Left colon (tissue), 2 donors: ENCODE results near the gene EEFSEC. TPM values are rescaled to one million over a fixed set of nuclear protein-coding genes. Genes with fewer than 3 reads are reported as not detected.
A peak's percentile ranks its signal among the peaks of the same experiment; 100 is the strongest.

Experiments
- ATAC-seq: fragments of 200-7000 bp; cut with Tn5 transposase; one replicate; pipeline ENCODE4 v1.9.1; 2020; ENCODE audit warnings: mild to moderate bottlenecking, moderate library complexity
- DNase-seq, 2 donors: peaks; one replicate each; pipeline ENCODE4 v3.0.0-alpha.2; 2020
- intact Hi-C, 2 donors: fragments of 100-400 bp; cut with DNase I in 1 of 2; cut with micrococcal nuclease in 1 of 2; formaldehyde crosslinking; loops; one replicate each; pipeline versions ENCODE4 v1.11.2 to v1.14.0; 2022; cut with DNase I, micrococcal nuclease
- total RNA-seq, 2 donors: library from RNA; stranded (reverse); fragmentation: NEBNext Ultra II Directional; extraction: Animal tissue kit (Norgen Biotek cat#: 25700); gene quantifications; one replicate each; pipeline ENCODE4 v1.2.1, GENCODE V29; 2021
- donor health status: DM: no; HTN: no; CAD: no.
- donor health status: DM: yes; HTN: yes; CAD: no.

Gene EEFSEC
- total RNA-seq, 2 donors from 2014 or later: 7.3 to 10.5 TPM

DNA sequence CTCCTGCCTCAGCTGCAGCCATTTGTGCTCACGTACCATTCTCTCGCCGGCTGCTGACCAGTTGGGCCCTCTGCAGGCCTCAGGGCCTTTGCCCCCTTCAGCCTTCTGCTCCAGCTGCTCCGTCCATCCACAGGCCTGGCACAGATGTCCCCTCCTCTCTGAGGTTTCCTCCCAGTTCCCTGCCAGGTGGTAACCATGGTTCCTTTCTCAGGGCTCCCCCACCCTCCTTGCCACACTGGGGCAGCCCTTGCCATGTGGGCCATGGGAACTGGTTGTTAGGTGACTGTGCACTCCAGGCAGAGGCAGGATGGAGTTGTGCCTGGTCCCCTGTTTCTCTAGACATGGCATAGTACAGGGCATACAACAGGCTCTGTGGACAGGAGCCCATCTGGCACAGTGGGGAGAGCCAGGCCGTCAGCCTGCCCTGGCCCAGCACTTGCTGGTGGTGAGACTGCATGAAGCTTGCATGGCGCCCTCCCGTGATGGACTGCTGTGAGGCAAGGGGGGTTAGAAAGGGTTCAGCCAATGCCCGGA lies 164.5 kb downstream of the EEFSEC start:
- no peak for DNase-seq
- no peak for ATAC-seq
- intact Hi-C loops: no loop called here

GRCh38 chr3:128318275-128318941 lies 165.1 kb downstream of the EEFSEC start:
- DNase-seq (no peak), ATAC-seq (no peak)
- intact Hi-C loops: no loop called here

DNA sequence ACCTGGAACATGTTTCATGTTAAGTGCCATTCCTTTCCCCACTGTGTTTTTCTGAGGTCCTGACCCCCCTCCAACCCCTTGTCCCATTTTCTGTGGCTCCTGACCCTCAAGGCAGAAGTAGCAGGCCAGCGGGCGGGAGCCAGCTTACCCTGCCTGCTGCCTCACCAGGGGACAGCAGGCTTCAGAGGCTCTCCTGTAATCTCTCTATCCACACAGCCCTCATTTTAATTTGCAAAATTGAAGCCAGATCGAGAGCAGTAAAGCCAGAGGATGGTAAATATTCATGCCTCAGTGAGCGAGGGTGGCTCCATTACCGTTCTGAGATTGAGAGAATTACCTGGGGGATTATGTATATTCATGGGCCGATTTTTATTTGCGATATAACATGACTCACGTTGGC lies 165.8 kb downstream of the EEFSEC start:
- DNase-seq: no peak
- intact Hi-C loops: no loop called here

GRCh38 chr3:128319741-128320141 lies 166.5 kb downstream of the EEFSEC start:
- intact Hi-C loops: no loop called here
- DNase-seq: no peak
- ATAC-seq: no peak

More for the DNA sequence above, 165.8 kb downstream of the EEFSEC start:
- ATAC-seq: no peak

DNA sequence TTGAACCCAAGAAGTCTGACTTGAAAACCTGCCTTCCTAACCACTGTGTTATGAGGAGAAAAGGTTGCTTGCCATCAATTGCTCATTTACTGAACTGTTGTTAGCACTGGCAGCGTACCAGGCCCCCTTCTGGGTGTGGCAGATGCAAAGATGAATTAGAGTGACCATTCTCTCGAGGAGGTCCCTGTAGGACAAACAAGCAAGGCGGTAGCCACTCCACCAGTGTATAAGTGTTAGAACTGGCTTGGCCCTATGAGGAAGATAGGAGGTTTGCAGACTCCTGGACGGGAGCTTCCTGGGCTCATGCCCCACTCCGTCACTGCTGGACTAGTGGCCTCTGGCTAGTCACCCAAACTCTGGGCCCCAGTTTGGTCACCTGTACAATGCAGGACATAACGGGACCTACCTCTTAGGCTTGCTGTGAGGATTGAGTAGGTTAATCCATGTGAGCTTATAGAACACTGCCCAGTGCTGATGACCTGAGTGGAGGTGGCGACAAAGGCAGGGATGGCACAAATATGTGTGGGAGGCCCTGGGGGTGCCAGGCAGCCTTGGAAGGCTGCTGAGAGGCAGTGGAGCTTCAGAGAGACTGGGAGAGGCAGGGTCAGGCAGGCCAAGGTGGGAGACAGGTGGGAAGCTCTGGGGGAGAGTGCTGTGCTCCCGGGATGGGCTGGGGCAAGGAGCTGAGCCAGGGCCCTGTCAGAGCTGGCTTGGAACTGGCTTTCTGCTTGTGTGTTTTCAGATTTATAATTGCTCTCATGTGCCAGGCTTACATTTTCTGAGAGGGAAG lies 167.5 kb downstream of the EEFSEC start:
- intact Hi-C loops: no loop called here
- ATAC-seq (no peak), DNase-seq (peak in 1 of 2 donors; percentile 8)

DNA sequence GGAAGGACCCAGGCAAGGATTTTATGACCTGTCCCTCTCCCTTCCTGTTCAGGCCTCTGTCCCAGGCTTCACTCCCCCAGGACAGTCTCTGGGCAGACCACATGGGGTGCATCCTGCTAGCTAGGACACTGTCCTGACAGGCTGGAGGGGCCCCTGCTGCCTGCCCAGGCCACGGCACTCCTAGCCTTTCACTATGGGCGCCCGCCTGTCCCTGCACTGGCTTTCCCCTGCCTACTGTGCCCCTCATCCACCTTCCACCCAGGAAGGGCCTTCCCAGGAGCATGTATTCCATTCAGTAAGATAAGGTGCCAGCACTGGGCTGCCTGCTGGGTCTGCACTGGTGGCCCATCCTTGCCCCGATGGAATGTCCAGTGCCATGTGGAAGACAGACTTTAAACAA lies 168.1 kb downstream of the EEFSEC start:
- no peak for ATAC-seq
- intact Hi-C loops: no loop called here

DNA sequence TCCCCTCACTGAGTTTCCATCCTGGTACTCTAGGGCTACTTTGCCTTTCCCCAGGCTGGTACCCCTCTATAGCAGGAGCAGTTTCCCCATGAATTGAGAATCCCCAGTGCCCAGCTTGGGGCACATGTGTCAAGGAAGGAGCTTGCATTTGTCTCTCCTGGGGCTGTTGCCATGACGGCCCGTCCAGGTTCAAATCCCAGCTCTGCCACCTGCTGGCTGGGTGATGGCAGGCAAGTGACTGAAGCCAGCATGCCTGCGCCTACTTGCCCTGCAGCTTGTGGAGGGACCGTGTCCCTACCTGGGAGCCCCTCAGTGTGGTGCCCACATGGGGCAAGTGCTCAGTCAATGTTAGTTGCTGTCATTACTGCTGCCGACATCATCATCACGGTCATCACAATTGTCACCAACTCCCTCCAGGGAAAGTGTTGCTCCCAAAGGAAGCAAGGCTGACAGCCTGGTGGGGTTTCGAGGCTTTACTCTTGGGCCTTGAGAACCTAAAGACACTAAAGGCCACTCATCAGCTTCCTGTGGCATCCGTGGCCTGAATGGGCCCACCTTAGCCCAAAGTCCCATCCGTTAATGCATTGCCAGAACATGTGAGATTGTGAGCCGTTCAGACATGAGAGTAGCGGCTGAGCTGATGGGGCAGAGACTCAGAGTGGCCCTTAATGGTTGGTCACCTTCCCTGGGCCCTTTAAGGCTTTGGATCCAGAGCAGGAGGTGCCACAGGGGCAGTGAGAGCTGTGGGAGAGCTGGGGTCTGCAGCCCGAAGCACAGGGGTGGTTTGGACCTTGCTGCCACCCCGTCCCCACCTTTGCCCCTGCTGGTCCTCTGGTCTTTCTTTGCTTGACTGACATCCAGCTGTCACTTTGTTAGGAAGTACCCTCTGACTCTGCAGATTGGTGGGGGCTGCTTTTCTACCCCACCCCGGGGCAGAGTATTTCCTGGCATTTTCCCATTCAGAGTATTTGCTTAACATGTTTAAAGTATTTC lies 169.0 kb downstream of the EEFSEC start:
- intact Hi-C loops: no loop called here
- DNase-seq: peak in 1 of 2 donors; percentile 59
- ATAC-seq: peak; percentile 63

More for the DNA sequence above, 168.1 kb downstream of the EEFSEC start:
- DNase-seq: no peak

DNA sequence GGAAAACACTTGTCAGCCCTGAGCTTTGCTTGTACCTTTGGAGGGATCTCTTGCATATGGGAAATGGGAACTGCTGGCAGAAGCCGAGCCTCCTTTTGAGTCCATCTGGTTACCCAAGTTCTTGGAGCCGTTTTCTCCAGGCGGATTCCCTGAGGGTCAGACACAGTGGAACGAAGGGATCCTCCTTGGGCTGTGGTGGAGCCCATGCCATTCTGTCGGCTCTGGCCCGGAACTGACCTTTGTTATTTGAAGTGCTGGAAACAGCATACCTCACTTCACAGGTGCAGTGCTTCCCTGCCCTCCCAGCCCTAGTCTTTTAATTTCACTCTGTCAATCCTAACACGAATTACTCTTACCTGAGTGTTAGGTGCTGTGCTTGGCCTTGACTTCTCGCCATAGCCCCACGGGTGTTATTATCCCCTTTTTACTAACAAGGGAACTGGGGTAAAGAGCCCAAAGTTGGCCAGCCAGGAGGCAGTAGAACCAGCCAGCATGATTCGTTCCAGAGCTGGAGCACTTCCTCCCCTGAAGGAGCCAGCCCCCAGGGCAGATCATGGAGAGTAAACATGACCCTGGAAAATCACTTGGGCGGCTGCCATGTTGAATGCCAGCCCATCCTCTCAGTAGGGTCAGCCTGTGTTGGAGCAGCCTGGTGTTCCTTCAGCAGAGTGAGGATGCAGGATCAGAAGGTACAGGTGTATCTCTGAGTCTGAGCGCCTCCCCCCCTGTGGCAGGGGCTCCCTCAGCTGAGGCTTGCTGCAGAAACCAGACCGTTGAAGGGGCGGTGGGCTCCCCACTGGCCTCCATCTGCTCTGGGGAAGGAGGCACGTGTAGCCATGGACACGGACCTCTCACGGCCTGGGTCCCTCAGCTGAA lies 170.2 kb downstream of the EEFSEC start:
- ATAC-seq (peak; percentile 77), DNase-seq (no peak)
- intact Hi-C loops: no loop called here

DNA sequence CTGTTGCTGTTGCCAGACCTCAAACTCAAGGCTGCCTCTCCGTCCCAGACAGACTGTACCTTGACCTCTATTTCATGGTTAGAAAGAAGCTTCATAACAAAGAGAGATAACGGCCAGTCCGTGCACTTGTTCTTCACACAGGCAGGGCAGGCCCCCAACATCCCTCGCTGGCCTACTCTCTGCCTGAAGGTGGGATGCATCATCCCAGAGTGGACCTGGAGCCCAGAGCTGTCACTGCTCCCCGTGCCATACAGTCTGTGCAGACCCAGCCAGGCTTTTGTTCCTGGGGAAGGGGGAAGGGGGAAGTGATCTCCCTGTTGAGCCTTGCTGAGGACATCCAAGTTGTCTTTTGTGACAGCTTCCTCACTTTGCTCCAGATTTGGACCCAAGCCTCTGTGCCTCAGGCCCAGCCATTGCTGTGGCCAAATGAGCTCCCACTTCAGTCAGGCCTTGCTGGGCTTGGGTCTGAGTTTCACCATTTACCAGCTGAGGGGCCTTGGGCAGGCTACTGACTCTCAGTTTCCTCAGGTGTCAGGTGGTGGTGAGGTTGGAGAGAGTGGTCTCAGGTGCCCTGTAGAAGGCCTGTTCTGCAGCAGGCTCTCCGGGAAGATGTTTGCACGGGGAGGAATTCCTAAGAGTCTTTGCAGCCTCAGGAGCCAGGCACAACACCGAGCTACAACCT lies 171.8 kb downstream of the EEFSEC start:
- intact Hi-C loops: no loop called here
- peak; percentile 79 for ATAC-seq
- no peak for DNase-seq

- no peak for ATAC-seq
- DNase-seq: no peak
- intact Hi-C loops: no loop called here
Observed at GRCh38 chr3:128326051-128326823, 173.0 kb downstream of the EEFSEC start.

- intact Hi-C loops: no loop called here
- no peak for ATAC-seq
Observed at GRCh38 chr3:128327606-128328031, 174.3 kb downstream of the EEFSEC start.

DNA sequence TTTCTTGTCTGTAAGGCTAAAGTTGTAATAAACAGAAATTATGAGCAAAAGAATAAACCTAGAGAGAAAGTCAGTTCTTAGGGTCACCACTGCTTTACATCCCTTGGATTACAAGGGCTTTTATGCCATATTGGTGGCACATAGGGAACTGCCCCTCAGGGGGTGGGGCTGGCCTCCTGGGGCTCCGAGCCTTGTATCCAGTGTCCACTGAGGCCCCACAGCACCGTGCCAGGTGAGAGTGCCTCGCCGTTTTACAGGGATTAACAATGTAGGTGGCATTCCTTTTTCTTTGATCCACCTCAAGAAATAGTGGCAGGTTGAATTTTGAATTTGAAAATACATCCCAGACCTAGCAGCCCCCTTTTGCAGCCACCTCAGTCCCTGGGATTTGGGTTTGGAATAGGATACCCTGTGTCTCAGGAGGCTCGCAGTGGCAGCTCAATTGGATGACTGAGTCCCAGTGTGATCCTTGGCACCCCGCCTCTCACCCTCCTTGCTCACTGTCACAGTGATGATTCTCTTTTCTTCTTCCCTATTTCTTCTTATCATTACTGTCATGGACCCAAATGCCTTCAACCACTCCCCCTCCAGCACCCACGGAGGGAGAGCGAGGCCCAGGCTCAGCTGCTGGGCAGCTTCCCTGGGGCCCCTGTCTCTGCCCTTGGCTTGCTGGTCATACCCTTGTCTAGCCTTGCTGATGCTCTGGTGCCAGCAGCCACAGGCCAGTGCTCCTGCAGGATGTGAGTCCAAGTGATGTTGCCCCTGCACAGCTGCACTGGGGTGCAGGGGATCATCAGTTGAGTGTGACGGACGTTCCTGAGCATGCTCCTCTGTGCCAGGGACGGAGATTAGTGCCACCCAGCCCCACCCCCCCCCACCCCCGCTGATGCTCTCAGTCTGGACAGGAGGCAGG lies 175.5 kb downstream of the EEFSEC start:
- no peak for ATAC-seq
- intact Hi-C loops: no loop called here
- no peak for DNase-seq

More at GRCh38 chr3:128327606-128328031, 174.3 kb downstream of the EEFSEC start:
- DNase-seq: no peak

GRCh38 chr3:128329491-128330213 lies 176.4 kb downstream of the EEFSEC start:
- no peak for DNase-seq
- intact Hi-C loops: no loop called here
- no peak for ATAC-seq

- intact Hi-C loops: no loop called here
- DNase-seq (no peak), ATAC-seq (no peak)
Observed at GRCh38 chr3:128330214-128330842, 177.0 kb downstream of the EEFSEC start.
